ENCODE results near the gene PRKCQ.
A peak's percentile ranks its signal among the peaks of the same experiment; 100 is the strongest.
"Not testable (repeated sequence)": the region's sequence is repeated elsewhere in the genome, so short reads cannot be mapped to it uniquely, and the experiment has no call there.

The PRKCQ gene

GRCh38 chr10:6402960-6403359, 177.1 kb downstream of the PRKCQ start:
- DNase-seq, result no peak

GRCh38 chr10:6402349-6402709, 177.7 kb downstream of the PRKCQ start:
- DNase-seq, result no peak

- peak; percentile 75 for DNase-seq
Observed at GRCh38 chr10:6401558-6402348, 178.3 kb downstream of the PRKCQ start.

GRCh38 chr10:6400821-6401465, 179.1 kb downstream of the PRKCQ start:
- no peak for DNase-seq

GRCh38 chr10:6400331-6400730, 179.7 kb downstream of the PRKCQ start:
- DNase-seq, result no peak

GRCh38 chr10:6399879-6400278, 180.2 kb downstream of the PRKCQ start:
- DNase-seq, result no peak

- no peak for DNase-seq
Observed at GRCh38 chr10:6399231-6399741, 180.8 kb downstream of the PRKCQ start.

- no peak for DNase-seq
Observed at GRCh38 chr10:6398399-6398798, 181.7 kb downstream of the PRKCQ start.

- no peak for DNase-seq
Observed at GRCh38 chr10:6396652-6397051, 183.4 kb downstream of the PRKCQ start.

- no peak for DNase-seq
Observed at GRCh38 chr10:6396226-6396625, 183.8 kb downstream of the PRKCQ start.

GRCh38 chr10:6395606-6396005, 184.5 kb downstream of the PRKCQ start:
- no peak for DNase-seq

- no peak for DNase-seq
Observed at GRCh38 chr10:6394084-6394483, 186.0 kb downstream of the PRKCQ start.

GRCh38 chr10:6393168-6393567, 186.9 kb downstream of the PRKCQ start:
- no peak for DNase-seq

- DNase-seq, result no peak
Observed at GRCh38 chr10:6390213-6390845, 189.7 kb downstream of the PRKCQ start.

- DNase-seq, result no peak
Observed at GRCh38 chr10:6388261-6388893, 191.7 kb downstream of the PRKCQ start.

- no peak for DNase-seq
Observed at GRCh38 chr10:6386960-6387359, 193.1 kb downstream of the PRKCQ start.

GRCh38 chr10:6386346-6386745, 193.7 kb downstream of the PRKCQ start:
- no peak for DNase-seq

- DNase-seq, result no peak
Observed at GRCh38 chr10:6385665-6386064, 194.4 kb downstream of the PRKCQ start.

GRCh38 chr10:6384847-6385246, 195.2 kb downstream of the PRKCQ start:
- no peak for DNase-seq

- no peak for DNase-seq
Observed at GRCh38 chr10:6384031-6384430, 196.0 kb downstream of the PRKCQ start.

- no peak for DNase-seq
Observed at GRCh38 chr10:6383096-6383812, 196.8 kb downstream of the PRKCQ start.

GRCh38 chr10:6382081-6382480, 198.0 kb downstream of the PRKCQ start:
- peak; percentile 12 for DNase-seq

GRCh38 chr10:6380478-6380877, 199.6 kb downstream of the PRKCQ start:
- DNase-seq, result not testable (repeated sequence)

All from CD4-positive, alpha-beta T cell treated with Interleukin-12 subunit alpha and Interleukin-12 subunit beta, for 1 hour (primary cell).